Measurements from ENCODE around the gene GPR62.
"Not testable (repeated sequence)": the region's sequence is repeated elsewhere in the genome, so short reads cannot be mapped to it uniquely, and the experiment has no call there.

The GPR62 gene

DNA sequence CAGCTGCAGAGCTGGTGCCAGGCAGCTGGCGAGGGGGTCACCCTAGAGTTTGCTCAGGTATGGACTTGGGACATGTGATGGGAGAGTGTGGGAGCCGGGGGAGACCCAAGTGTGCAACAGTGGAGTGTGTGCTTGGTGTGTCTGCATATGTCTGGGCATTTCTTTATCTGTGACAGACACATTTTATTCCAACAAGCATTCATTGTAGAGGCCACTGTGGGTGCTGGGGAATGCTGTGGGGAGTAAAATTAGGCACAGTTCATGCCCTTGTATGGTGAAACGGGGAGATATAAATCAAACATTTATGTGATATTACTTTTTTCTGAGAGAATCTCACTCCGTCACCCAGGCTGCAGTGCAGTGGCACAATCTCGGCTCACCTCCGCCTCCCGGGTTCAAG, 32.4 kb downstream of the GPR62 start:
- Histone ChIP-seq H3K4me1 (ENCODE audit: insufficient read depth, low read length) (0 out of 2 replicates have a peak, but pooled peaks cover 11% of the 10 kb centered on the region), H3K4me3 (ENCODE audit: low read length) (no peak overlapping the region)
- 94% methylated on average over 7 of the region's 7 CpGs for WGBS

DNA sequence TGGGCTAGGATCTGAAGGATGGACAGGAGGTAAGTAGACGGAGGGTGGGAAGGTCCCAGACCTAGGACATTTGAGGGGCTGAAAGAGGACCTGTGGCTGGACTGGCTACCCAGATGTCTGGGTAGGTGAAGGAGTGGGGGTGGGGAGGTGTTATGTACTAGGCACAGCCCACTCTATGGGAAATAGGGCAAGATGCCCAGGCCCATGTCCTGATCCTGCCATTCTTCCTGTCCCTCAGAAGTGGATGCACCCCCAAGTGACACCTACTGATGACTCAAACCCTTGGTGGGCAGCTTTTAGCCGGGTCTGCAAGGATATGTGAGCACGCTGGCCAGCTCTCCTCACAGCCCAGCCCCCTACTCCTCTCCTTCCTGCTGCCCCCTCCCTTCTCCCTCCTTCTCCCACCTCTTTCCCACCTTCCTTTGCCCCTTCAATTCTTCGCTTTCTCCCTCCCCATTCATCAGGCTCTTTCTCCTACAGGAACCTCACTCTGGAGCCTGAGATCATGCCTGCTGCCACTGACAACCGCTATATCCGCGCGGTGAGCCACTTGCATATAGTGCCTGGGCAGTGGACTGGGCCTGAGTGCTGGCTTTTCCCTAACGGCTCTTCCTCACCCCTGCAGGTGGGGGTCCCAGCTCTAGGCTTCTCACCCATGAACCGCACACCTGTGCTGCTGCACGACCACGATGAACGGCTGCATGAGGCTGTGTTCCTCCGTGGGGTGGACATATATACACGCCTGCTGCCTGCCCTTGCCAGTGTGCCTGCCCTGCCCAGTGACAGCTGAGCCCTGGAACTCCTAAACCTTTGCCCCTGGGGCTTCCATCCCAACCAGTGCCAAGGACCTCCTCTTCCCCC, 33.3 kb downstream of the GPR62 start:
- H3K36me3 ChIP-seq (ENCODE audit: insufficient read depth, low read length): peaks cover 22% of the 10 kb centered on the region
- H3K4me3 ChIP-seq (ENCODE audit: low read length): no peak overlapping the region
- H3K4me1 ChIP-seq (ENCODE audit: insufficient read depth, low read length): 0 out of 2 replicates have a peak, but pooled peaks cover 9% of the 10 kb centered on the region
- 82% methylated on average over 15 of the region's 15 CpGs for WGBS
- no peak overlapping the region for H3K27ac ChIP-seq (ENCODE audit: low read depth, low read length)
- no peaks in the 10 kb centered on the region for H3K9me3 ChIP-seq (ENCODE audit: insufficient read depth, low read depth, low read length)
- no peak overlapping the region for H3K9ac ChIP-seq (ENCODE audit: low read depth, low read length)
- H3K27me3 ChIP-seq (ENCODE audit: insufficient read depth, low read length): no peaks in the 10 kb centered on the region

More for the DNA sequence above, 32.4 kb downstream of the GPR62 start:
- Histone ChIP-seq H3K9ac (ENCODE audit: low read depth, low read length) (no peak overlapping the region), H3K27me3 (ENCODE audit: insufficient read depth, low read length) (no peaks in the 10 kb centered on the region), H3K36me3 (ENCODE audit: insufficient read depth, low read length) (peaks cover 14% of the 10 kb centered on the region), H3K27ac (ENCODE audit: low read depth, low read length) (no peak overlapping the region), H3K9me3 (ENCODE audit: insufficient read depth, low read depth, low read length) (no peaks in the 10 kb centered on the region)

GRCh38 chr3:51990501-51990971, 35.4 kb downstream of the GPR62 start:
- H3K9ac ChIP-seq (ENCODE audit: low read depth, low read length); H3K27ac ChIP-seq (ENCODE audit: low read depth, low read length); H3K4me3 ChIP-seq (ENCODE audit: low read length); H3K9me3 ChIP-seq (ENCODE audit: insufficient read depth, low read depth, low read length); H3K27me3 ChIP-seq (ENCODE audit: insufficient read depth, low read length): not testable (repeated sequence)
- Histone ChIP-seq H3K4me1 (ENCODE audit: insufficient read depth, low read length) (peaks cover 15% of the 10 kb centered on the region; the same call in 1 of the 2 replicates), H3K36me3 (ENCODE audit: insufficient read depth, low read length) (peaks cover 39% of the 10 kb centered on the region)
- 94% methylated on average over 38 of the region's 38 CpGs for WGBS

GRCh38 chr3:51992017-51992682, 37.0 kb downstream of the GPR62 start:
- Histone ChIP-seq H3K27me3 (ENCODE audit: insufficient read depth, low read length) (no peaks in the 10 kb centered on the region), H3K9ac (ENCODE audit: low read depth, low read length) (no peak overlapping the region), H3K4me1 (ENCODE audit: insufficient read depth, low read length) (peaks cover 15% of the 10 kb centered on the region; the same call in 1 of the 2 replicates), H3K36me3 (ENCODE audit: insufficient read depth, low read length) (peaks cover 39% of the 10 kb centered on the region), H3K4me3 (ENCODE audit: low read length) (no peak overlapping the region), H3K27ac (ENCODE audit: low read depth, low read length) (peak overlapping the region; percentile 24; the same call in 1 of the 2 replicates), H3K9me3 (ENCODE audit: insufficient read depth, low read depth, low read length) (no peaks in the 10 kb centered on the region)
- 92% methylated on average over 3 of the region's 3 CpGs for WGBS

DNA sequence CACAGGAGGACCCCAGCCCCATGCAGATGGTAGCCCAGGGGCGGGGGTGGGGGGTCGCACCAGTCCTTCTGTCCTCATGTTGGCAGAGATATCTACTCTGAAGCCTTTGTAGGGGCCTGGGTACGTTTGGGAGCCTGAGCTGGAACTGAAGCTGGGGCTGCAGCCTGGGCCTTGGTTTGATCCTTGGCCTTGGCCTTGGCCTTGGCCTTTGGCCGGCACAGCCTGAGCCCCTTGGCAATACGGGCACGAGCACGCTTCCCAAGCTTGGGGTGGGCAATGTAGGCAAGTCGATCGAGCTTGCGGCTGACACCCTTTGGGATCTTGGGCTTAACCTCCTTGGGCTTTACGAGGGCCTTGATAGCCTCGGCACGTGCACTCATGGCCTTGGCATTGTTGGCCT, 38.5 kb downstream of the GPR62 start:
- not testable (repeated sequence) for H3K9ac ChIP-seq (ENCODE audit: low read depth, low read length); H3K4me3 ChIP-seq (ENCODE audit: low read length); H3K27ac ChIP-seq (ENCODE audit: low read depth, low read length); H3K27me3 ChIP-seq (ENCODE audit: insufficient read depth, low read length); H3K9me3 ChIP-seq (ENCODE audit: insufficient read depth, low read depth, low read length)
- 88% methylated on average over 7 of the region's 13 CpGs for WGBS
- peaks cover 39% of the 10 kb centered on the region for H3K36me3 ChIP-seq (ENCODE audit: insufficient read depth, low read length)
- peaks cover 17% of the 10 kb centered on the region; the same call in 1 of the 2 replicates for H3K4me1 ChIP-seq (ENCODE audit: insufficient read depth, low read length)

DNA sequence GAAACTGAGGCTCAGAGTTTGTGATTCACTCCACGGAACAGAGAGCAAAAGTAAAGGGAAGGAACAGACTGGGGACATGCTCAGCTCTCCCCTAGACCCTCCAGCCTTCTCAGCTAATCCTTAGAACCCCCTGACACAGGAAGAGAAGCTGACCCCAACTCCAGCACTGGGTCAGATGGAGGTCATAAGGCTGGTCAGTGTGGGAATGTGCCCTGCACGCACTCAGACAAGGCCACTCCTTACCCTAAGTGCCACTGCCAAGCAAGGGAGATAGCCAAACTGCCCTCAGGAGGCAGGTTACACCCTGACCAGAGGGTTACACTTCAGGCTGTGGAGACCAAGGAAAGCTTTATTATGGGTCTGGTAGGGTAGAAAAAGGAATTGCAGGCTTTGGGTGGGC, 39.3 kb downstream of the GPR62 start:
- peak overlapping the region; percentile 86 for H3K27ac ChIP-seq (ENCODE audit: low read depth, low read length)
- H3K9ac ChIP-seq (ENCODE audit: low read depth, low read length): peak overlapping the region; percentile 98
- H3K27me3 ChIP-seq (ENCODE audit: insufficient read depth, low read length): no peaks in the 10 kb centered on the region
- no peaks in the 10 kb centered on the region for H3K9me3 ChIP-seq (ENCODE audit: insufficient read depth, low read depth, low read length)
- H3K36me3 ChIP-seq (ENCODE audit: insufficient read depth, low read length): peaks cover 39% of the 10 kb centered on the region
- peaks cover 17% of the 10 kb centered on the region; the same call in 1 of the 2 replicates for H3K4me1 ChIP-seq (ENCODE audit: insufficient read depth, low read length)
- H3K4me3 ChIP-seq (ENCODE audit: low read length): peak overlapping the region; percentile 84
- WGBS: 88% methylated on average over 2 of the region's 2 CpGs

GRCh38 chr3:51995346-51996163, 40.4 kb downstream of the GPR62 start, which contains the start of gene RPL29:
Gene RPL29 (minus strand): TSS chr3:51995895. CDS start chr3:51995461, 434 bp downstream.
- Histone ChIP-seq H3K9ac (ENCODE audit: low read depth, low read length) (peak within 1 kb of the TSS; percentile 98), H3K27ac (ENCODE audit: low read depth, low read length) (peak within 1 kb of the TSS; percentile 86), H3K36me3 (ENCODE audit: insufficient read depth, low read length) (peaks cover 39% of the 10 kb centered on the region), H3K27me3 (ENCODE audit: insufficient read depth, low read length) (no peaks in the 10 kb centered on the region), H3K4me1 (ENCODE audit: insufficient read depth, low read length) (peaks cover 17% of the 10 kb centered on the region; the same call in 1 of the 2 replicates), H3K4me3 (ENCODE audit: low read length) (peak within 1 kb of the TSS; percentile 84), H3K9me3 (ENCODE audit: insufficient read depth, low read depth, low read length) (no peaks in the 10 kb centered on the region)
- under 1% methylated on average over 40 of the region's 40 CpGs for WGBS

- Histone ChIP-seq H3K9me3 (ENCODE audit: insufficient read depth, low read depth, low read length) (no peaks in the 10 kb centered on the region), H3K9ac (ENCODE audit: low read depth, low read length) (no peak overlapping the region), H3K36me3 (ENCODE audit: insufficient read depth, low read length) (peaks cover 29% of the 10 kb centered on the region), H3K27me3 (ENCODE audit: insufficient read depth, low read length) (no peaks in the 10 kb centered on the region), H3K4me3 (ENCODE audit: low read length) (no peak overlapping the region), H3K4me1 (ENCODE audit: insufficient read depth, low read length) (peaks cover 19% of the 10 kb centered on the region; the same call in 1 of the 2 replicates), H3K27ac (ENCODE audit: low read depth, low read length) (no peak overlapping the region)
- 91% methylated on average over 2 of the region's 2 CpGs for WGBS
These were observed 42.0 kb downstream of the GPR62 start for GRCh38 chr3:51997172-51997571.

- WGBS: 46% methylated on average over 6 of the region's 7 CpGs
- no peaks in the 10 kb centered on the region for H3K27me3 ChIP-seq (ENCODE audit: insufficient read depth, low read length)
- no peak overlapping the region for H3K4me3 ChIP-seq (ENCODE audit: low read length)
- H3K4me1 ChIP-seq (ENCODE audit: insufficient read depth, low read length): peaks cover 23% of the 10 kb centered on the region; the same call in 1 of the 2 replicates
- H3K9ac ChIP-seq (ENCODE audit: low read depth, low read length): no peak overlapping the region
- H3K27ac ChIP-seq (ENCODE audit: low read depth, low read length): no peak overlapping the region
- no peaks in the 10 kb centered on the region for H3K9me3 ChIP-seq (ENCODE audit: insufficient read depth, low read depth, low read length)
- peaks cover 21% of the 10 kb centered on the region for H3K36me3 ChIP-seq (ENCODE audit: insufficient read depth, low read length)
These were observed 42.9 kb downstream of the GPR62 start for GRCh38 chr3:51997935-51998596.

DNA sequence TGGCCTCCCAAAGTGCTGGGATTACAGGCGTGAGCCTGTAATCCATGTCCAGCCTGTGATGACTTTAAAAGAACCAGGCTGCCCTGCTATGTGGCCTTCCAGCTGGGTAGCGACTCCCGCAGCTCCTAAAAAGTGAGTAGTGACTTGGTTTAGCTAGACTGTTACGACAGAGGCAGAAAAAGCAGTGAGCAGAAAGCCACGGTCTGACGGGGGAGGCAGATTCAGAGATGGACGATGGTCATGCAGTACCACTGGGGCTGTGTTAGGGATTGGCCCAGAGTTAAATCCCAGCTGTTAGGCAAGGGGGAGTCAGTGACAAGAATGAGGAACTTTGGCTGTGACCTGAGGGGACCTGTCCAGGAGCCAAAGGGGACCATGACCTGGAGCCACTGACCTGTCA, 43.6 kb downstream of the GPR62 start:
- Histone ChIP-seq H3K27ac (ENCODE audit: low read depth, low read length) (no peak overlapping the region), H3K36me3 (ENCODE audit: insufficient read depth, low read length) (peaks cover 15% of the 10 kb centered on the region), H3K27me3 (ENCODE audit: insufficient read depth, low read length) (no peaks in the 10 kb centered on the region), H3K4me1 (ENCODE audit: insufficient read depth, low read length) (peaks cover 23% of the 10 kb centered on the region; the same call in 1 of the 2 replicates), H3K4me3 (ENCODE audit: low read length) (no peak overlapping the region), H3K9me3 (ENCODE audit: insufficient read depth, low read depth, low read length) (no peaks in the 10 kb centered on the region), H3K9ac (ENCODE audit: low read depth, low read length) (no peak overlapping the region)
- 89% methylated on average over 7 of the region's 7 CpGs for WGBS
